Ishikawa (cell line): Measurements from ENCODE around the gene SLC7A4.

Experiments
- CEBPB ChIP-seq: IDR thresholded peaks from 2 replicates; pipeline ENCODE4 v1.6.1; 2012
- EP300 ChIP-seq: IDR thresholded peaks from 2 replicates; pipeline ENCODE4 v1.6.1; 2012; ENCODE audit warnings: borderline replicate concordance
- FOXM1 ChIP-seq: IDR thresholded peaks from 2 replicates; pipeline ENCODE4 v1.6.1; 2012; ENCODE audit warnings: low read depth, borderline replicate concordance
- NFIC ChIP-seq: IDR thresholded peaks from 2 replicates; pipeline ENCODE4 v1.6.1; 2012
- RAD21 ChIP-seq: IDR thresholded peaks from 2 replicates; pipeline ENCODE4 v1.6.1; 2012; ENCODE audit warnings: low read depth
- TAF1 ChIP-seq: IDR thresholded peaks from 2 replicates; pipeline ENCODE4 v1.6.1; 2012; ENCODE audit warnings: low read depth, mild to moderate bottlenecking
- TCF12 ChIP-seq: IDR thresholded peaks from 2 replicates; pipeline ENCODE4 v1.6.1; 2012; ENCODE audit warnings: low read depth
- TEAD4 ChIP-seq: IDR thresholded peaks from 2 replicates; pipeline ENCODE4 v1.6.1; 2012
- TF ChIP-seq, protein P1 (sequence below): IDR thresholded peaks from 2 replicates; pipeline ENCODE4 v1.6.1; 2012; ENCODE audit warnings: low read depth, mild to moderate bottlenecking

DNA sequence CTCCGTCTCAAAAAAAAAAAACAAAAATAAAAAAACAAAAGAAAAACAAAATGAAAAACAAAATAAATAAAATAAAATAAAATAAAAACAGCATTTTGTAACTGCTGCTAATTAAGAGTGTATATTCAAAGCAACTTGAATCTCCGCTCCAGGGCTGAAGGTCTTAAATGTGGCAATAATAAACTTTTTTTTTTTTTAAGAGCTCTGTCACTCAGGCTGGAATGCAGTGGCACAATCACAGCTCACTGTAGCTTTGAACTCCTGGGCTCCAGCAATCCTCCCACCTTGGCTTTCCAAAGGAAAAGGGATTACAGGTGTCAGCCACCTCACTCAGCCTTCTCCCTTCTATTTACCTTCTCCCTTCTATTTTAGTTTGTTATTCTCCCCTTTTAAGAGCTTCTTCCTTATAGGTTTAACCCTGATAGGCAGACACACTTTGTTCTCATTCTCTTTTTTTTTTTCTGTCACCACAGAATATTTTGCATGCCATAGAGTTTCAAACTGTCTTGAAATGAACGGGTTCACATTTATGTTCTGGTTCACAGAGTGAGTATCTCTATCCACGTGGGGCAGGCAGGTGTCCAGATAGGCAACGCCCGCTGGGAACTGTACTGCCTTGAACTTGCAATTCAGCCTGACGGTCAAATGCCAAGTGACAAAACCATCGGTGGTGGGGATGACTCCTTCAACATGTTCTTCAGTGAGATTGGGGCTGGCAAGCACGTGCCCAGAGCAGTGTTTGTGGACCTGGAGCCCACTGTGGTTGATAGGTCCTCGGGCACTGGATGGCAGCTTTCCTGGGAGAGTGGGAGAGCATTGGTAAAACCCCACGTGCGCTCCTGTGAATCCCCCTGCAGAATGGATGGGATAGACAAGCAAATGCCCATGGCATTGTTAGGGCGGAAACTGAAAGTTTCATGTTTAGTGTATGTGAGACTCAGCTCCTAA, 32.8 kb upstream of the SLC7A4 start:
- TF ChIP-seq NFIC (no peak), EP300 (no peak), FOXM1 (no peak), TCF12 (no peak), TAF1 (no peak), TEAD4 (no peak), CEBPB (no peak), RAD21 (no peak)
- TF ChIP-seq, protein P1, sequence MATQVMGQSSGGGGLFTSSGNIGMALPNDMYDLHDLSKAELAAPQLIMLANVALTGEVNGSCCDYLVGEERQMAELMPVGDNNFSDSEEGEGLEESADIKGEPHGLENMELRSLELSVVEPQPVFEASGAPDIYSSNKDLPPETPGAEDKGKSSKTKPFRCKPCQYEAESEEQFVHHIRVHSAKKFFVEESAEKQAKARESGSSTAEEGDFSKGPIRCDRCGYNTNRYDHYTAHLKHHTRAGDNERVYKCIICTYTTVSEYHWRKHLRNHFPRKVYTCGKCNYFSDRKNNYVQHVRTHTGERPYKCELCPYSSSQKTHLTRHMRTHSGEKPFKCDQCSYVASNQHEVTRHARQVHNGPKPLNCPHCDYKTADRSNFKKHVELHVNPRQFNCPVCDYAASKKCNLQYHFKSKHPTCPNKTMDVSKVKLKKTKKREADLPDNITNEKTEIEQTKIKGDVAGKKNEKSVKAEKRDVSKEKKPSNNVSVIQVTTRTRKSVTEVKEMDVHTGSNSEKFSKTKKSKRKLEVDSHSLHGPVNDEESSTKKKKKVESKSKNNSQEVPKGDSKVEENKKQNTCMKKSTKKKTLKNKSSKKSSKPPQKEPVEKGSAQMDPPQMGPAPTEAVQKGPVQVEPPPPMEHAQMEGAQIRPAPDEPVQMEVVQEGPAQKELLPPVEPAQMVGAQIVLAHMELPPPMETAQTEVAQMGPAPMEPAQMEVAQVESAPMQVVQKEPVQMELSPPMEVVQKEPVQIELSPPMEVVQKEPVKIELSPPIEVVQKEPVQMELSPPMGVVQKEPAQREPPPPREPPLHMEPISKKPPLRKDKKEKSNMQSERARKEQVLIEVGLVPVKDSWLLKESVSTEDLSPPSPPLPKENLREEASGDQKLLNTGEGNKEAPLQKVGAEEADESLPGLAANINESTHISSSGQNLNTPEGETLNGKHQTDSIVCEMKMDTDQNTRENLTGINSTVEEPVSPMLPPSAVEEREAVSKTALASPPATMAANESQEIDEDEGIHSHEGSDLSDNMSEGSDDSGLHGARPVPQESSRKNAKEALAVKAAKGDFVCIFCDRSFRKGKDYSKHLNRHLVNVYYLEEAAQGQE = no peak
